Activated effector memory CD4-positive, alpha-beta T cell treated with Interleukin-2 at 50 U/mL for 16 hours (primary cell): ENCODE data around the gene ADCYAP1R1.

Experiments used
- DNase-seq: peaks from one replicate; pipeline ENCODE4 v3.0.0-alpha.2; 2020

The ADCYAP1R1 gene

GRCh38 chr7:31108097-31108657 lies 56.1 kb downstream of the ADCYAP1R1 start:
- no peak for DNase-seq

DNA sequence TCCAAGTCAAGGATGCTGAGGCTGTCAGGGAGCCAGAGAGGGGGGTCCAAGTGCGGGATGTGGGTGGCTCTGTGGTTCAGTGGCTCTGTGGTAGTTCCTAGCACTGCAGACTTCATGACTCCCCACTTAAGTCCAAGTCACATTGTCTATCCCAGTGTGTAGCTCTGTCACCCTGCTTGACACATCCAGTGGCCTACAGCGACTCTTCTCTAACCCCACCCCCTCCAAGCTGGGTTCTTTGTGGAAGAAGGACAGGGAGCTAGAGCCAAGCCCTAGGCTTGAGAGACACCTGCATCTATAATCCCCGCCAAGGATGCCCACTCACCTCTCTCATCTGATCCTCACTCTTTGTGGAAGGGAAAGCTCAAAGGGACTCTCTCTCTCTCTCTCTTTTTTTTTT lies 57.6 kb downstream of the ADCYAP1R1 start:
- DNase-seq: no peak

DNA sequence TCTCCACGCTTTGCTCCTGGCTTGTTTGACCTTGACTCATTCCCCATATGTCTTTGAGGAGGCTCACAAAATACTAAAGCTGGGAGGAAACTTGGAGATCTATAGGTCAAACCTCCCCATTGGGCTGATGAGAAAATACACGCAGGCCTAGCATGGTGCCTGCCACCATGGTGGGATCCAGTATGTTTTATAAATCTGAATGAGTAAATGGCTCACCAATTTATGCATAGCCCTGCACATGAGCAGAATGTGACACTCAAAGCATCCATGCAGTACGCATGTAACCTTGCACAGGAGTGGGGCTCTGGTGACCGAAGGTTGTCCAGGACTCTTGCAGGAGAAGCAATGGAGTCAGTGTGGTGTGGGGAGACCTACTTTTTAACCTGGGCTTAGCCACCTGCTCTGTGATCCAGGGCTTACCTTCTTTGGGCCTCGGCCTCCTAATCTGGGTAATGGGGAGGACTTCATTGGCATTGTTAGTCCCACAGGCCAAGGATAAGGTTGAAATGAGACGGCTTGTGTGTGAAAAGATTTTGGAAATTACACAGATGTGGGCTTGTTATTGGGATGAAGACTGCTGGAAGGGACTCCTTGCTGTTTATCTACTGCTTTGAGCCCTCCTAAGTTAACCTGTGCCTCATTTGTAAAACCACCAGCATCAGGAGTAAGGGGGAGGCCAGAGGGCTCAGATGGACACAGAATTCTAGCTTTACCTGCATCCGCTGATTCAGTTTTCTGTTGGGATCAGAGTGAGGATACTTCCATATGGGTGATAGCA lies 58.4 kb downstream of the ADCYAP1R1 start:
- no peak for DNase-seq

GRCh38 chr7:31111109-31111451 lies 59.0 kb downstream of the ADCYAP1R1 start:
- no peak for DNase-seq

- DNase-seq: no peak
Measured at GRCh38 chr7:31113660-31114059, 61.6 kb downstream of the ADCYAP1R1 start.

- no peak for DNase-seq
Measured at GRCh38 chr7:31114593-31115343, 62.7 kb downstream of the ADCYAP1R1 start.

- no peak for DNase-seq
Measured at GRCh38 chr7:31116615-31117014, 64.5 kb downstream of the ADCYAP1R1 start.

DNA sequence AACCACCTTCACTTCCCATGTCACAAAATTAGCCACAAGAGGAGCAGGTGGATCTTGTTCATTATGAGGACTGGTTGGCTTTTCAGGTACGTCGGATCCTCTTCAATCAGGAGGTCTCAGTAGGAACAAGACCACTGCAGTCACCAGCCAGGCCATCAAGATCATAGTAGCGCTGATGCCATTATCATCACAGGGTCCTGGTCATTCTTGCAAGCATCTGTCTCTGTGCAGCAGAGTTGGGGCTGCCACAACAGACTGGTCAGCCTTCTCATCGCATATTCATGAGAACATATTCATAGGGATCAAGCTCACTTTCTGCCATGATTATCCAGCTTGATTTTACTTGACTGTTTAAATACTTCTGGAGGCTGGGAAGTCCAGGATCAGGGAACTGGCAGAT lies 67.1 kb downstream of the ADCYAP1R1 start:
- DNase-seq: no peak

GRCh38 chr7:31120800-31121513 lies 68.8 kb downstream of the ADCYAP1R1 start:
- DNase-seq: no peak

DNA sequence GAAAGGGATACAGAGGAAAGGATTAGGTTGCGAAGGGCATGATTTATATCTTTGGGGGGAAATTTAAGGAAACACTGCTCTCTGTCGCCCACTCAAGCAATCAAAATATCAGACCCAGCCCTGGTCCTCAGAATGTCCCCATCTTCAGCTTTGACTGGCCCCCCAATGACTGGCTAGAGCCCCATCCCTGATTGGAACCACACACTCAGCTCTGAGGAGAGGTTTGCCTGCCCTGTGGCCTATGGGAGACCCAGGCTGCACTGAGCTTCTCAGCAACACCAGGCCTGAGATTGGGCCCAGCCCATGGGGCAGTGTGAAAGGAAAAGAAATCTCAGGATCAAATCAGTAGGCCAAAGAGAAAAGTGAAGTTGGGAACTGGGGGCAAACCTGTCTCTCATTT lies 69.5 kb downstream of the ADCYAP1R1 start:
- DNase-seq: no peak

DNA sequence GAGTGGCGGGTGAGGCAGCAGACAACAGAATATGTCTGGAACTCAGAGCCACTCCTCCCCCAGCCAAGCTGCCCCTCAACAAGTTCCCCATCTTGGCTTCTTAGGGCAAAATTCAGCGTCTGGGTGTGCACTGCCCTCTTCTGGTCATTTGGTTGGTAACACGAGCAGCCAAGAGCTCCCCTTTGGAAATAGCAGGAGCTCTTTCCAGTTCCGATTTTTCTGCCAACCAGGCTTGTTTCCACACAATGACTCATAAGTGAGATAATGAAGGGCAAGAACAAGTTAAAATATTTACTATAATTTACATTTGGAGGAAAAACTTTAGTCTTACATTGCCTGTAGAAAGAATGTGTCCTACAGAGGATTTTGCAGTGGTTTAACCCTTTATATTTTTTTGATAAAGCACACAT lies 70.5 kb downstream of the ADCYAP1R1 start:
- no peak for DNase-seq

GRCh38 chr7:31123321-31123720 lies 71.2 kb downstream of the ADCYAP1R1 start:
- DNase-seq: no peak

DNA sequence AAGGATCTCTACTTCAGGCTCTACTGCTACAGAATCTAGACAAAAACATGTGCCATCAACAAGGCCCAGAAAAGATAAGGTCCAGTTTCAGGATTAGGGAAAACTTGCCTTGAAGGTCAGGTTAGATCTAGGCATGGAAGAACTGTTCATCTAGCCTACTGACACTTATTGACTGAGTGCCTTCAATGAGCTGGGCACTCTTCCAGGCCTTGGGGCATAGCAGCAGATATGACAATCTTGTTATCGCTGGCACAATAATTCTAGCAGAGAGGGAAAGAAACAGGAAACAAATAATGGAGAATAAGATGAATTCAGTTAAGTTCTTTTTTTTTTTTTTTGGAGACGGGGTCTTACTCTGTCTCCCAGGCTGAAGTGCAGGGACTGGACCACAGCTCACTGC lies 71.6 kb downstream of the ADCYAP1R1 start:
- DNase-seq: no peak

DNA sequence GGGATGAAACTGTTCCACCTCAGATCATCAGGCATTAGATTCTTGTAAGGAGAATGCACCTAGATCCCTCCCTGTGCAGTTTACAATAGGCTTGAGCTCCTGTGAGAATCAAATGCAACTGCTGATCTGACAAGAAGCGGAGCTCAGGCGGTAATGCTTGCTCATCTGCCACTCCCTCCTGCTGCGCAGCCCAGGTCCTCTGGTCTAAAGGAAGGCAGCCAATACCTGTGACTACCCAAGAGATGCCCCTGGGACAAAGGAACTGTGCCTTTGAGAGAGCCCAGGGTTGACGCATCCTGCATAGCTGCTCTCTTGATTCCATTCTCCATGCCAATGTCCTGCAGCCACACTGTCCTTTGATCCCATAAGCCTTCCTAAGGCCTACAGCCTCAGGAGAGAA lies 73.1 kb downstream of the ADCYAP1R1 start:
- DNase-seq: no peak

GRCh38 chr7:31126976-31127375 lies 74.9 kb downstream of the ADCYAP1R1 start:
- DNase-seq: no peak

GRCh38 chr7:31129067-31129466 lies 77.0 kb downstream of the ADCYAP1R1 start:
- no peak for DNase-seq

- DNase-seq: no peak
Measured at GRCh38 chr7:31133497-31133896, 81.4 kb downstream of the ADCYAP1R1 start.

DNA sequence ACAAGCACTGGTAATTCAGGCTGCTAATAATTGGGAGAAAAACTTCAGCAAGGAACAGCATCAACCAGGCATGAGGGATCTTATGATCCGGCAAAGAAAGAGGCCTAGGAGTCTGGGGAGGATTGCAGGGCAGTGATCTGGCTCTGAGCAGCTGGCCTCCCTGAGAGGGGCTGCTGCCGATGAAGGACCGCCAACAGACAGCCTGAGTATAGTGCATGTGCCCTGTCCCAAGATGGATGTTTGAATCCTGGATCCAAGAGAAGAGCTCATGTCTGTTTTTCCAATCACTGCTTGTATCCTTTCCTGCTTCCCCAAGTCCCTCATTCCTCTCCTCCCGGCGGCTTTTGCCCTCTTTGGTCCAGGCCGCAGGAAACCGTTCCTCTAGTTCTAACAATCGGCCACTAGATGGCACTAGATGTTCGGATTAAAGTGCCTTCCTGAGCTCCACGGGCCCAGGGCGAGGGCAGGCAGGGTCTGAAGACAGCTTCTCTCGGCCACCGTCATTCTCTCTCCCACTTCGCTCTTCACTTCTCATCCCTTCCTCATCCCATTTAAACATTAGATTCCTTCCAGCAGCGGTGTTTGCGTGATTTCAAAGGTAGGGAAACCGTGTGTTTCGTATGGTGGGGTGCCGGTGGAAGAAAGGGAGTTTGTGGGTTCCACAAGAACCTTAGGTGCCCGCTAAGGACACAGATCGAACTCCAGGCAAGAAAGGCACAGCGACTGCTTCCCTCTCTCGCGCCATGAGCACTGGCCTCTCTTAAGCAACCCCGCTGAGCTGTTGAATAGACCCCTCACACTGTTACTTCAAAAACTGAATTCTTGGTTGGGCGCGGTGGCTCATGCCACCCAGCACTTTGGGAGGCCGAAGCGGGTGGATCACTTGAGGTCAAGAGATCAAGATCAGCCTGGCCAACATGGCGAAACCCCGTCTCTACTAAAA lies 82.4 kb downstream of the ADCYAP1R1 start:
- DNase-seq: no peak

DNA sequence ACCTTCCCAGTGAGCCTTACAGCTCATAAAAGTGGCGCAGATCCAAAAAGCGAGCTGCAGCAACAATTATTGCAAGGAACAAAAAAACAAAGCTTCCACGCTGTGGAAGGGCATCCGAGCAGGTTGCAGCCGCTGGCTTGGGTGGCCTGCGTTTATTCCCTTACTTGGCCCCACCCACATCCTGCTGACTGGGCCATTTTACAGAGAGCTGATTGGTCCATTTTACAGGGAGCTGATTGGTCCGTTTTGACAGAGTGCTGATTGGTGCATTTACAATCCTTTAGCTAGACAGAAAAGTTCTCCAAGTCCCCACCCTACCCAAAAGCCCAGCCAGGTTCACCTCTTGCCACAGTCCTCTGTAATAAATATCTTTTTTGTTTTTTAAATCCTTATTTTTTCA lies 85.1 kb downstream of the ADCYAP1R1 start:
- DNase-seq: no peak

- no peak for DNase-seq
Measured at GRCh38 chr7:31145339-31145738, 93.2 kb downstream of the ADCYAP1R1 start.

GRCh38 chr7:31146030-31146429 lies 93.9 kb downstream of the ADCYAP1R1 start:
- no peak for DNase-seq

GRCh38 chr7:31146538-31146937 lies 94.4 kb downstream of the ADCYAP1R1 start:
- no peak for DNase-seq
